ENCODE data around the gene MED13.
A peak's percentile ranks its signal among the peaks of the same experiment; 100 is the strongest.

The MED13 gene, protein sequence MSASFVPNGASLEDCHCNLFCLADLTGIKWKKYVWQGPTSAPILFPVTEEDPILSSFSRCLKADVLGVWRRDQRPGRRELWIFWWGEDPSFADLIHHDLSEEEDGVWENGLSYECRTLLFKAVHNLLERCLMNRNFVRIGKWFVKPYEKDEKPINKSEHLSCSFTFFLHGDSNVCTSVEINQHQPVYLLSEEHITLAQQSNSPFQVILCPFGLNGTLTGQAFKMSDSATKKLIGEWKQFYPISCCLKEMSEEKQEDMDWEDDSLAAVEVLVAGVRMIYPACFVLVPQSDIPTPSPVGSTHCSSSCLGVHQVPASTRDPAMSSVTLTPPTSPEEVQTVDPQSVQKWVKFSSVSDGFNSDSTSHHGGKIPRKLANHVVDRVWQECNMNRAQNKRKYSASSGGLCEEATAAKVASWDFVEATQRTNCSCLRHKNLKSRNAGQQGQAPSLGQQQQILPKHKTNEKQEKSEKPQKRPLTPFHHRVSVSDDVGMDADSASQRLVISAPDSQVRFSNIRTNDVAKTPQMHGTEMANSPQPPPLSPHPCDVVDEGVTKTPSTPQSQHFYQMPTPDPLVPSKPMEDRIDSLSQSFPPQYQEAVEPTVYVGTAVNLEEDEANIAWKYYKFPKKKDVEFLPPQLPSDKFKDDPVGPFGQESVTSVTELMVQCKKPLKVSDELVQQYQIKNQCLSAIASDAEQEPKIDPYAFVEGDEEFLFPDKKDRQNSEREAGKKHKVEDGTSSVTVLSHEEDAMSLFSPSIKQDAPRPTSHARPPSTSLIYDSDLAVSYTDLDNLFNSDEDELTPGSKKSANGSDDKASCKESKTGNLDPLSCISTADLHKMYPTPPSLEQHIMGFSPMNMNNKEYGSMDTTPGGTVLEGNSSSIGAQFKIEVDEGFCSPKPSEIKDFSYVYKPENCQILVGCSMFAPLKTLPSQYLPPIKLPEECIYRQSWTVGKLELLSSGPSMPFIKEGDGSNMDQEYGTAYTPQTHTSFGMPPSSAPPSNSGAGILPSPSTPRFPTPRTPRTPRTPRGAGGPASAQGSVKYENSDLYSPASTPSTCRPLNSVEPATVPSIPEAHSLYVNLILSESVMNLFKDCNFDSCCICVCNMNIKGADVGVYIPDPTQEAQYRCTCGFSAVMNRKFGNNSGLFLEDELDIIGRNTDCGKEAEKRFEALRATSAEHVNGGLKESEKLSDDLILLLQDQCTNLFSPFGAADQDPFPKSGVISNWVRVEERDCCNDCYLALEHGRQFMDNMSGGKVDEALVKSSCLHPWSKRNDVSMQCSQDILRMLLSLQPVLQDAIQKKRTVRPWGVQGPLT (N-terminal part only)

DNA sequence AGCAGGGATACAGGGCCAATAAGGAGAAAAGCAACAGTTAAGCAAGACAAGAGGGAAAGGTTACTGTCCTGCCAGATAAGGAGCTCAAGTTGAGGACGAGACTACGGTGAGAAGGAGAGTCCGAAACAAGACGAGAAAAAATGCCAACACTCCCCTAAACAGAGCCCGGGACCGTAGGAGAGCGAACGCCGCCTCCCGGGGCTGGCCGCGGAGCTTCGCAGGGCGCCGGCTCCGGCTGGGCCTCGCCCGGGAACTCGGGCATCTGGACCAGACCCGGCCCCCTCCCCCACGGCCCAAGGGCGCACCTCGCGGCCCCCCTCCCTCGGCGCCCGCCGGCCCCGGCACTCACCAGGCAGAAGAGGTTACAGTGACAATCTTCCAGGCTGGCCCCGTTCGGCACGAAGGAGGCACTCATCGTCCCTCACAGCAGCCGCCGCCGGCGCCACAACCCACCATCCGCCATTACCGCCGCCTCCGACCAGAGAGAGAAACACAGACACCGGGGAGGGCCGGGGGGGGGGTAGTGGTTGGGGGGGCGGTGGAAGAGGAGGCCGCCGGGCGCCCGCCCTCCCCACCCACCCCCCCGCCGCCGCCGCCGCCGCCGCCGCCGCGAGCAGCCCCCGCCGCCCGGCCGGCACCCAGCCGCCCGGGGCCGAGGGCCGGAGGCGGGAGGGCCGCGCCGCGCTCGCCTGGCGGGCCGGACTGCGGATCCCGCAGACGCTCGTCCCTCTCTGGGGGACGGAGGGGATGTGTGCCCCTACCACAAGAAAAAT, at the start of gene MED13:
Gene MED13 (minus strand): TSS at position 488 of the 773 bp plus-strand sequence. CDS start 73 bp downstream, at position 415.
- peak; percentile 27 to 29 for DNase-seq (ENCODE audit: low read depth in 2 of 2, low spot score in 1 of 2)

DNA sequence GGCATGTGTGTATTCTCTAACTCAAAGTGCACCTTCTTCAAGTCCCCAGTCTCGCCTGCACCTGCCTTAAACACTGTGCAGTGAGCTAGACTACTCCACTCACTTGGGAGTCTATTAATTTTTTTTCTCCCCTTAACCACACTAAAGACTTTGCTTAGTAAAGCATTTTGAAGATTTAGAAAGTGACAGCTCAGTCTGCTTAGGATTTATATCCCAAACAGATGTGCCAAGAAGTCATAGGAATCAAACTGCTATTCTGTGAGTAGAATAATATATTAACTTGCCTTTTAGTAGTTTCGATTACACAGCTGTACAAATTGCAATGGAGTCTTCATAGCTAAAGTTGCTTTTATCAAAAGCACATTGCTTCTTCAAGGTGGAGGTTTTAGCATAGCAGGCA, 47.2 kb upstream of the MED13 start:
- no peak for DNase-seq (ENCODE audit: low read depth in 2 of 2, low spot score in 1 of 2)

DNA sequence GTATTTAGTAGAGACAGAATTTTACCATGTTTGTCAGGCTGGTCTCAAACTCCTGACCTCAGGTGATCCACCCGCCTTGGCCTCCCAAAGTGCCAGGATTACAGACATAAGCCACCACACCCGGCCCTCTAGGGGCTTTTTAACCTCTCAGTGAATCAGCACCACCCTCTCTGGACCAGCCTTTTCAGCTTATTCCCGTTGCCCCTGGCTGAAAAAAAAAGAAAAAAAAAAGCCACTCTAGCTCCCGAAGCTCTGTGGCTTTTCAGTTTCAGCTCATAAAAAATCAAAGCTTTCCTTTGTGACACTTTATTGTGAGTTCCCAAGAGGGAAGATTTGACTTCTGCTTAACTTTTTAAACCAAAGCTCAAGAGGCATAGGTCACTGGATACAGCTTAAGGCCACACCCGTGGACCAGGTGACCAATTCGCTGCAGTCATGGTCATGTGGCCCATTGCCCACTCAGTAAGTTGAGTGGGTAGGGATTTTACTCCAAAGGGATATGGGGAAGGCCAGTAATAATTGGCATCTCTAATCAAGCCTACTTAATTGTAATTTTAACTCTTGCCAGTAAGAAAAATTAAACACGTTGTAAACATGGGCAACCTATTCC, 46.6 kb upstream of the MED13 start:
- DNase-seq (ENCODE audit: low read depth in 2 of 2, low spot score in 1 of 2), result no peak

DNA sequence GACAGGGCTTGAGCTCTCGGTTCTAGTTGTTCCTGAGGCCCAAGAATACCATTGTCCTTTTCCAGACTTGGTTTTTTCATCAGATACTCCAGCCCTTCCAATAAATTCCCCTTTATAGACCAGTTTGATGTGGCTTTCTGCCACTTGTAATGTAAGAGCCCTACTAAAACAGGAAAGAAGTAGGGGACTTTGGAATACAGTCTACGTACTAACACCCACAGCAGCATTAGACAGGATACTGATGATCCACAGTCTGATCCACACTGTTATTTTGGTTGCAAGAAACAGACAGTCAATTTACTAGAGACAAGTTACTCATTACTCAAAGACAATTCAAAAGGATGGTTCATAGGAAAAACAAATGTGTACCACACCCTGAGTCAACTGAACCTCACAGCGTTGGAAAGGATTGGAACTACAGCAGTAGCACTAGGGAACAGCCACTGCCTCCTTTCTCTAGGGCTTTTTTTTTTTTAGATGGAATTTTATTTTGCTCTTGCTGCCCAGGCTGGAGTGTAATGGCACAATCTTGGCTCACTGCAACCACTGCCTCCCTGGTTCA, 45.9 kb upstream of the MED13 start:
- no peak for DNase-seq (ENCODE audit: low read depth in 2 of 2, low spot score in 1 of 2)

DNA sequence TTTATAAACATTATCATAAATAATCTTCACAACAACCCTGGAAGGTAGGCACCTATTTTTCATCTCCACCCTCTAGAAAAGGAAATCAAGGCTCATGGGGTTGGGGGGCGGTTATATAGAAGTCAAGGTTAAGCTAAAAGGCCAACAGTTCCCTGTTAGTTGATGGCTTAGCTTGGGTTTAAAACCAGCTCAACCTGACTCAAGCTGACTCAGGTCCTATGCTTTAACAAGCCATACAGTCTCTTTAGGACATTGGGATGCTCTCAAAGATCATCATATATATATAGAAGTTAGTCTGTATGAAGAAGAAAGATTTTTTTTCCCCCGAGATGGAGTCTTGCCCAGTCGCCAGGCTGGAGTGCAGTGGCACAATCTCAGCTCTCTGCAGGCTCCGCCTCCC, 44.8 kb upstream of the MED13 start:
- DNase-seq (ENCODE audit: low read depth in 2 of 2, low spot score in 1 of 2), result no peak

DNA sequence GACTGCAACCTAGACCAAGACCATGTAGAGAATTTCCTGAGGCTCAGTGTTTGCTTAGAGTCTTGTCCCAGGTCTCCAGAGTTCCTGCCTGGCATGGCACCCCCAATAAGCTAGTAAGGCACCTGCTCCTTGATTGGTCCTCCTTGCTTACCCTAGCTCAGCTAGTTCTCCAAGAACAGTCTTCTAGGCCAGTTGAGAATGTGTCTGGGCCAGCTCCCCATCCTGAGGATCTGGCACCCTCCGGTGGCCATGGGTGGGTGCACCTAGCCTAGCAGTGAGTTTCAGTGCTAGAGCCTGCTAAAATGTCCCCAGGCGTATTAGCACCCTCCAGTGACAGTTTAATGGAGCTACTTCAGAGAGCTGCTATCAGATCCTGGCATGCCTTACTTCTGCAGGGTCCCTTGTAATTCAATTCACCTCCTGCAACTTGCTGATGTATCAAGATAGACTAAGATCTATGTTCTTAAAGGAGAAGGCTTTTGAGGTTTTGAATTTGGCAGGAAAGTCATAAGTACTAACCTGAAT, 44.4 kb upstream of the MED13 start:
- DNase-seq (ENCODE audit: low read depth in 2 of 2, low spot score in 1 of 2), result no peak

DNA sequence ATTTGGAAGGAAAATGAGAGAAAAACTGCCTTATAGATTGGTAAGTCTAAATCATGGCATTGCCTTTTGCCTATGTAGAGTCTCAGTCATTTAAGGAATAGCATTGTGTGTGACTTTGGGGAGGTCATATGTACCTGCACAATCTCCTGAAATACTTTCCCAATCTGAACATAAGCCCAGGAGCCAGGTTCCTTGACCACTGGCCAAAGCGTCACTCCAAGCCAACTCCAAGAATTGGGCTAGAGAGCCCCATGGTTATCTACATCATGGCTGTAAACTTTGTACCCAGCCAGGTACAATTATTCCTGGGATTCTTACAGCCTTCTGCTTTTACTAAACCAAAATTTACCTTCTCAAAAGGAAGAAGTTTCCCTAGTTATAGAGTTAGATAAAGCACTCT, 40.8 kb upstream of the MED13 start:
- DNase-seq (ENCODE audit: low read depth in 2 of 2, low spot score in 1 of 2), result no peak

DNA sequence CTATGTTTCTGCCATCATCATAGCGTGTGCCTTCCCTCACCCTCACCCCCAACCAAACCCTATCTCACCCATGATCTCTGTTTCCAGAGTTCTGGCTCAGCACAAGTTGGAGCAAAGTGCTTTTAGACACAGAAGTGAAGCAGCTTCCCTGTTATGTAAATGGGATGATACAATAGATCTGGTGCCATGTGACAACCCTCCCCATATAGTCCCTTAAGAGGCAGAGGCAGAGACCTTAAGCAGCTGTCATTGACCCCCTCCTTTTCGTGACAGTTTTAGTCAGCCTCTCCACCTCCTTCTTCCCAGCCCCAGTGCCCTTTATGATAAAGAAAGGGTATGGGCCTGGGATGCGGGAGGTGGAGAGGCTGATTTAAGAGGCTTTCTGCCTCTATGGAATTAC, 40.3 kb upstream of the MED13 start:
- DNase-seq (ENCODE audit: low read depth in 2 of 2, low spot score in 1 of 2), result no peak

DNA sequence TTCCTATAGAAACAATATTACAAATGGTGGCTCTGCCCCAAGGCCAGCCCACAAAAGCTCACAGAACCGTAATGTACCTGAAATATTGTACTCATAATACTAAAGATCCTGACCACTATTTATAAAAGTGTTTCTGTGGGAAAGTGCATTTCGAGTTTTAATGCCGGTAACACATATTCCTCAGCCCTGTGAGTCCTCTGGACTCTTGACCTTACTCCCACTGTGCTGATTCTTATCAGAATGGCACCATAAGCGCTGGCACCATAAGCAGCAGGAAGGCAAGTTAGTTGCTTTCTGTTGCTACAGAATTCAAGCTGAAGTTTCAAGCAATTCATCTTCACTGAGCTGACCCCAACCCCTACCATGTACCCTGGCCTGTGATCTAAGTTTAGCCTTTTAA, 36.4 kb upstream of the MED13 start:
- no peak for DNase-seq (ENCODE audit: low read depth in 2 of 2, low spot score in 1 of 2)

DNA sequence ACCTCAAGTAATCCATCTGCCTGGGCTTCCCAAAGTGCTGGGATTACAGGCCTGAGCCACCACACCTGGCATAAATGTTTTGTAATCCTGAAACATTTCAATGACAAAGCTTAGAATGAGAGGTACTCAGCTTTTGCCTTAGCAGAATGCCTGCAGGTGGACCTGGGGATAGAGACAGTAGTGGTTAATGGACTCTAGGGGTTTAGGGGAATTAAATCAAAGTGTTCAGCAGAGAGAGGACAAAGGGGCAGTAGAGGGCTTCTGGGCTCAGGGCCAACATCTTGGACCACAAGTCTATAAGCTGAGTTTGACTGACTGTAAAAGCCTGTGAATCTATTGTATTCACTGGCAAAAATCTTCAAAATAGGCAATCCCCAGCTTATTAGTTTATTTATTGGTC, 36.0 kb upstream of the MED13 start:
- no peak for DNase-seq (ENCODE audit: low read depth in 2 of 2, low spot score in 1 of 2)

DNA sequence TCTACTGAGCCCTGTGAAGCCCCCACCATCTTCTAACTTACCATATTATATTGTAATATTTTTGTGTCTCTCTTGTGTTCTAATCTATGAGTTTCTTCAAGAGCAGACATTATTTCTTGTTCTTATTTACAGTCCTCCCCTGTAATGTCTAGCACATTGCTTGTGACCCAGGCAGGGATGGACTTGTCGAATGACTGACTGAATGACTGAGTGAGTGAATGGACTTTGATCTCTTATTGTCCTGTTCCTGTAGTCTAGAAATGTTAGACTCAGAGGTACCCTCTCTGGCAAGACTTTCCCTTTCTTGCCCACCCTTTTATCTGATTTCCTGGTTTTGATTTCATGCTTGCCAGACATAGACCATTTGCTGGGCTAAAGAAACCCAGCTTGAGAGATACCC, 35.0 kb upstream of the MED13 start:
- DNase-seq (ENCODE audit: low read depth in 2 of 2, low spot score in 1 of 2), result no peak

DNA sequence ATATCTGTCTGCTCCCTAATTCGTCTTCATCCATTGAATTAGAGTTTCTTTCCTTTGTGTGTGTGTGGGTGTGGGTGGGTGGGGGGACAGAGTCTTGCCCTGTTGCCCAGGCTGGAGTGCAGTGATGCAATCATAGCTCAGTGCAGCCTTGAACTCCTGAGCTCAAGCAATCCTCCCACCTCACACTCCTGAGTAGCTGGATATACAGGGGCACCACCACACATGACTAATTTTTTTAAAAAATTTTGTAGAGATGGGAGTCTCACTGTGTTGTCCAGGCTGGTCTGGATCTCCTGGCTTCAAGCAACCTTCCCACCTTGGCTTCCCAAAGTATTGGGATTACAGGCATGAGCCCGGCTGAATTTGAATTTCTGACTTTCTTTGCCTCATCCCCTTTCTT, 34.5 kb upstream of the MED13 start:
- DNase-seq (ENCODE audit: low read depth in 2 of 2, low spot score in 1 of 2), result no peak

DNA sequence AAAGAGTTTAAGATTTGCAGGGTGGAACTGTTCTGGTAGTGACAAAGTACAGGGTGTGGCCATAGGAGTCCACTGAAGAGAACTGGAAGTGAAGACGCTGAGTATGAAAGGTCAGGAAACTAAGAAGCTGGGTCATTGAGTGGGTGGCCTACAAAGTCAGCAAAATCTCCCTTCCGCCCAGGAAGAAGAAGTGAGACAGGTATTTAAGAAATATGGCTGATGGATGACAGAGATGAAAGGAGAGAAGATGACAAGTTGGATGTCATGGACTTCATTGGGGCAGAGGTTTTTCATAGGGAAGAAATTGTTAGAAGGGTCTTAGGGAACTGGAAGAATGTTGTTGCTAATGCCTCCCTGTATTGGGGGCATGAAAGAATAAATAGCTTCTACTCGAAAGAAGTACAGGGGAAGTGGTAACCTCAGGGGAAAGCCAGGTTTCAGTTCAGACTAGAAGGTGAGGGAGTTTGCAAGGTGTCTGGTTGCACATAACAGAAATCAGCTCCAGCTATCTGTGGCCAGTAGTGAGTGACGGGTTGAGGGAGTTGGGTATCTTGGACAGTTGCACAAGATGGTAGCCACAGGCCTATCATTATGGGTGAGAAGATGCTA, 33.6 kb upstream of the MED13 start:
- no peak for DNase-seq (ENCODE audit: low read depth in 2 of 2, low spot score in 1 of 2)

DNA sequence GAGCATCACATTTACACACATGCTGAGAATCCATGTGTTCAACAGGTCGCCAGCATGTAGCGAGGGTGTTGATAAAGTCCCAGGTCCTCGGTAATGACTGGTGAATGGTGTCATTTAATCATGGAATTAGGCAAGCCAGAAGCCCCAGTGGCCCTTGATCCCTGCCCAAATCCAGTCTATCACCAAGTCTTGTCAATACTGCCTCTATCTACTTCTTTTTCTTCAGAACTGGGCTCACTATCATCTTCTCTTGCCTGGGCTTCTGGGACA, 31.3 kb upstream of the MED13 start:
- no peak for DNase-seq (ENCODE audit: low read depth in 2 of 2, low spot score in 1 of 2)

DNA sequence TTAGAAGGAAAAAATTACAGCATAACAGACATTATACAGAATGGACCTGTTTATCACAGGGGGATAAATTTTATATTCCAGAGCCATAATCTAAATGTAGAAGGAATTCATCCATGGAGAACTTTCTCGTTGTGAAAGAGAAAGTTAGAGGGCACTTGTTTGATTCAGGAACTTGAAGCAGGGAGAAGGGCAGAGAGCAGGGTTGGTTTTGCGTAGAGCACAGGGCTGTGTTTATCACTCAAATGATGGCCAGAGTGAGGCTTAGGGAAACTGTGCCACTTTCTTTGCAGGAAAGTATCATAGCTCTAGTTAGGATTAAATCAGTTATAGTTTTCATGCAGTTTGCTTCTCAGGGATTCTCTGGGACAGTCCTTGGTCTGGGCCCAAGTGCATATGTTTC, 29.1 kb upstream of the MED13 start:
- no peak for DNase-seq (ENCODE audit: low read depth in 2 of 2, low spot score in 1 of 2)

DNA sequence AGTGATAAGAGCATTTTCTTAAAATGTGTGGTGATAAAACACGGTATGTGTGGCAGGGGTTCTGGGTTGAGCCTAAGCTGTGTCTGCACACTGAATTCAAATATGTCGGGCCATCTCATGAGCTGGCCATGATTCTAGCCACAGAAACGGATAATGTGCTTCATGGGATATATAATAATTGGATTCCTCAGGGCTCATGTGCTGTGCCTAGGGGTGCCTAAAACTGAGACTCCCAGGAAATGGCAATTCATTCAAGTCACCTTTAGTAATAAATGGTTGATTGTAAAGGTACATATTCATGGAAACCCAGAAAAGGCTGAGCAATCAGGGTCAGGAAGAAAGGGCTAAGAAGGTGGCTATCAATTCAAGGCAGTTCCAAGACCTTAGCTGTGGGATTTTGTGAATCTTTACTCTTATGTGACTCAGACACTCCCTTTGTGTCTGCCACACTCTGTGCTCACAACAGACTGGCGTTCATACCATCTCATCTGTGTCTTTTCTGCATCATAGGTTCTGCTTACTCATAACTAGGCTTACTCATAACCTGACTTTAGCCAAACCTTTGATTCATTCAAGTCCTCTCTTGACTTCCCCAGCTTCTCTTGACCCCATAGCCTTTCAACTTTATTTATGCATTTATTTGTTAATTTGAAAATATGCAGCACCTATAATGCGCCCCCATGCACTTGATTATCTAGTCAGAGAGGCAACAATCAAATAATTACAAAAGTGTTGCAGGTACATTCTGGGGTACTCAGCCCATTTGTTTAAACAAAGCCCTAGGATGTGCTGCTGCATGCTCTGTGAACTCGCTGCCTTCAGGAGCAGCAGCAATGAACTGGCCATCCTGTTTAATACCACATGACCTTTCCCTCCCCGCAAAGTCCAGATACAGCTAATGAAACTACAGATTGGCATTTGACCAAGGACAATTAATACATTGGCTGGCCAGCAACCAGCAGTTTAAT, 28.4 kb upstream of the MED13 start:
- no peak for DNase-seq (ENCODE audit: low read depth in 2 of 2, low spot score in 1 of 2)

DNA sequence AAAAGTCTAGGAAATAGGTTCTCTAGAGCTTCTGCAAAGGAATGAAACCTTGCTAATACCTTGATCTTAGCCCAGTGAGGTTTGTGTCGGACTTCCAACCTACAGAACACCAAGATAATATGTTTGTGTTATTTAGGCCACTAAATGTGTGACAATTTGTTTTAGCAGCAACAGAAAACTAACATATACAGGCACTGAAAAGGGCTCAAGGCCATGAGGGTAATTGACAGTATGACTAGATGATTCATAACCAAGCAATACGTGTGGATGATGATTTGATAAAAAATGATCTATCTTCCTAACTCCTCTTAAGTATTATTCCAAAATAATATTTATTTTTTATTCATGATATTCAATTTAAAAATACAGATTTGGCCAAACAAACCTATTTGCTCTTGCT, 27.7 kb upstream of the MED13 start:
- DNase-seq (ENCODE audit: low read depth in 2 of 2, low spot score in 1 of 2), result no peak

DNA sequence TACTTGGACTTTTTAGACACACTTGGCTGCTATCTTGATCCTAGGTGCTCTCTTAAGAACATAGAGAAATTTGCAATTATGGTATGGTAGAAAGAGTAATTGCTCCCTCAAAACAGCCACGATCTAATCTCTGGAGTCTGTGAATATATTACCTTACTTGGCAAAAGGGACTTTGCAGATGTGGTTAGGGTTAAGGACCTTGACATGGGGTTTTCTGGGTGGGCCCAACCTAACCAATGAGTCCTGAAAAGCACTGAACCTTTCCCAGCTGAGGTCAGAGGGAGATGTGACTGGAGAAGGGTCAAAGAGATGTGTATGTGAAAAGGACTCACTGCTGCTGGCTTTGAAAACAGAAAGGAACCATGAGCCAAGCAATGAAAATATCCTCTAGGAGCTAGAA, 26.7 kb upstream of the MED13 start:
- no peak for DNase-seq (ENCODE audit: low read depth in 2 of 2, low spot score in 1 of 2)
